ENCODE results near the gene PRPF31. TPM values are rescaled to one million over a fixed set of nuclear protein-coding genes. Genes with fewer than 3 reads are reported as not detected.

Gene PRPF31
- total RNA-seq, 4 donors from 2014 or later, result 24.7 to 50.5 (median 34.9) TPM

GRCh38 chr19:54125713-54126112, 10.2 kb downstream of the PRPF31 start:
- H3K9me3 ChIP-seq, result no peaks in the 10 kb centered on the region
- 87% methylated on average over 9 of the region's 9 CpGs; no CpG with 5 or more reads in 1 of the 2 donors for WGBS, 2 donors (ENCODE audit: low coverage in 1 of 2)
- no peak for DNase-seq
- no peaks in the 10 kb centered on the region for H3K4me1 ChIP-seq
- H3K27ac ChIP-seq, result no peak overlapping the region
- peaks cover 0 to 75% (median 16%) of the 10 kb centered on the region in 4 donors for H3K36me3 ChIP-seq
- H3K27me3 ChIP-seq, result no peaks in the 10 kb centered on the region
- intact Hi-C loops (cut with DNase I; ENCODE audit: low total_unique reads) (no loop called here), in situ Hi-C loops (cut with MboI; ENCODE audit: low pct_ligation_motif_present in 1 of 4, low pct_unique_long_range_greater_than_20kb in 1 of 4, low sequenced_read_pairs in 3 of 4) (no loop called here)
- H3K4me3 ChIP-seq, result no peak overlapping the region
- TF ChIP-seq POLR2AphosphoS5 (IDR thresholded peaks at IDR 0.05), result no peak
- no peak for TF ChIP-seq POLR2A (IDR thresholded peaks at IDR 0.05)
- no peak for TF ChIP-seq CTCF (IDR thresholded peaks at IDR 0.05)
- TF ChIP-seq EP300 (IDR thresholded peaks at IDR 0.05; ENCODE audit: low read depth), result no peak

DNA sequence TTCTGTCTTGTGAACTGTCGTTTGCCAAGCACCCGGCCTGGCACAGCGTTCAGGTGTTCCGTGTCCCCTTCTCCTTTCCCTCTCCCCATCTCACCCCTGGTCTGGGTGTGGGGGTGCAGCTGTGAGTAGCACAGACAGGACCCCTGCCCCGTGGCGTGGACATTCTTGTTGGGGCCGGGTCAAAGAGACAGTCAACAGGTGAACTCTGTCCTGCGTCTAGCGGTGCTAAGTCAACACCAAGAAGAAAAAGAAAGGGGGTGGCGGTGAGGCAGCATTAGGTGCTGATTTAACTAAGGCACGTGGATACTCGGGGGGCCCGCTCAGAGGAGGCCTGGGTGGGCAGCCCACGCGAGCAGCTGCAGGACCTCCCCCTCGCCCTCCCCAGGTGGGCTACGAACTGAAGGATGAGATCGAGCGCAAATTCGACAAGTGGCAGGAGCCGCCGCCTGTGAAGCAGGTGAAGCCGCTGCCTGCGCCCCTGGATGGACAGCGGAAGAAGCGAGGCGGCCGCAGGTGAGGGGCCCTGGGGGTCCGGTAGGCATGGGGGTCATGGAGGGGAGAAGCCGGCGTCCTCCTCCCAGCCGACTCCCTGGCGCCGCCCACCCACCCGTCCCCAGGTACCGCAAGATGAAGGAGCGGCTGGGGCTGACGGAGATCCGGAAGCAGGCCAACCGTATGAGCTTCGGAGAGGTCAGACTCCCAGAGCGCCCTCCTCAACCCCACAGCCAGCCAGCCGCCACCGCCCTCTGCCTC, 12.3 kb downstream of the PRPF31 start:
- TF ChIP-seq POLR2AphosphoS5 (IDR thresholded peaks at IDR 0.05), result no peak
- TF ChIP-seq POLR2A (IDR thresholded peaks at IDR 0.05), result no peak
- H3K9me3 ChIP-seq, result no peaks in the 10 kb centered on the region
- H3K27me3 ChIP-seq, result no peaks in the 10 kb centered on the region
- WGBS, 2 donors (ENCODE audit: low coverage in 1 of 2), result 91 to 96% methylated on average over 18 to 41 of the region's 44 CpGs
- in situ Hi-C loops (cut with MboI; ENCODE audit: low pct_ligation_motif_present in 1 of 4, low pct_unique_long_range_greater_than_20kb in 1 of 4, low sequenced_read_pairs in 3 of 4), result no loop called here
- H3K4me1 ChIP-seq, result no peaks in the 10 kb centered on the region
- no peak overlapping the region for H3K4me3 ChIP-seq
- intact Hi-C loops (cut with DNase I; ENCODE audit: low total_unique reads), result no loop called here
- peaks cover 0 to 64% (median 13%) of the 10 kb centered on the region in 4 donors for H3K36me3 ChIP-seq
- no peak overlapping the region for H3K27ac ChIP-seq
- no peak for DNase-seq

- DNase-seq, result no peak
- in situ Hi-C loops (cut with MboI; ENCODE audit: low pct_ligation_motif_present in 1 of 4, low pct_unique_long_range_greater_than_20kb in 1 of 4, low sequenced_read_pairs in 3 of 4) (no loop called here), intact Hi-C loops (cut with DNase I; ENCODE audit: low total_unique reads) (no loop called here)
- TF ChIP-seq POLR2A (IDR thresholded peaks at IDR 0.05), result no peak
- TF ChIP-seq POLR2AphosphoS5 (IDR thresholded peaks at IDR 0.05), result no peak
- TF ChIP-seq EP300 (IDR thresholded peaks at IDR 0.05; ENCODE audit: low read depth), result no peak
- no peak for TF ChIP-seq CTCF (IDR thresholded peaks at IDR 0.05)
- Histone ChIP-seq H3K27me3 (no peaks in the 10 kb centered on the region), H3K27ac (no peak overlapping the region), H3K4me3 (no peak overlapping the region), H3K36me3 (peaks cover 0 to 59% (median 13%) of the 10 kb centered on the region in 4 donors), H3K9me3 (no peaks in the 10 kb centered on the region), H3K4me1 (no peaks in the 10 kb centered on the region)
- 88% methylated on average over 20 of the region's 20 CpGs; no CpG with 5 or more reads in 1 of the 2 donors for WGBS, 2 donors (ENCODE audit: low coverage in 1 of 2)
Measured at GRCh38 chr19:54128441-54128725, 12.8 kb downstream of the PRPF31 start.

DNA sequence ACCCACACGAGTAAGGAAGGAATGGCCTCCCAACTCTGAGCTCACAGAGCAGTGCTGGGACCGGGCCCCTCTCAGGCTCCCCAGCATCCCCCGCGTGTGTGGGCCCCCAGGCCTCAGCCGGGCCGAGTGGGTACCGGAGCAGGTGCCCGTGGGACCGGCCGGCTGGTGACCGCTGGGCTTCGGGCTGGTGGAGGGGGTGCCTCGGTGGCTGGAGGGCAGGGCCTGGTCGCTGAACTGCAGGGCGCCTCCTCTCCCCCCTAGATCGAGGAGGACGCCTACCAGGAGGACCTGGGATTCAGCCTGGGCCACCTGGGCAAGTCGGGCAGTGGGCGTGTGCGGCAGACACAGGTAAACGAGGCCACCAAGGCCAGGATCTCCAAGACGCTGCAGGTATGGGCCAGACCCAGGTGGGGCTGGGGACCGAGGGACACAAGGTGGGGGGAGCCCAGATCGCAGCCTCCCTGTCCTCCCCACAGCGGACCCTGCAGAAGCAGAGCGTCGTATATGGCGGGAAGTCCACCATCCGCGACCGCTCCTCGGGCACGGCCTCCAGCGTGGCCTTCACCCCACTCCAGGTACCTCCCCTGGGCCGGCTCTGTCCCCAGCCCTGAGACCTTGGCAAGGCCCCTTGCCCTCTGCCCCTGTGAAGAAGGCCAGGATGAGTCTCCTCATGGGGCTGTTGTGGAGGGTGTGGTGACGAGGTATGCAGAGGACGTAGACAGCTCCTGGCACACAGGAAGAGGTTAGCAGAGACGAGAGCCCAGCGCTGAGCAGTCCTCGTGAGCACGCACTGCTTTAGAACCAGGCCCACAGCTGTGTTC, 13.5 kb downstream of the PRPF31 start:
- no peak for TF ChIP-seq CTCF (IDR thresholded peaks at IDR 0.05)
- no peak for TF ChIP-seq POLR2A (IDR thresholded peaks at IDR 0.05)
- TF ChIP-seq POLR2AphosphoS5 (IDR thresholded peaks at IDR 0.05), result no peak
- TF ChIP-seq EP300 (IDR thresholded peaks at IDR 0.05; ENCODE audit: low read depth), result no peak
- intact Hi-C loops (cut with DNase I; ENCODE audit: low total_unique reads), result no loop called here
- WGBS, 2 donors (ENCODE audit: low coverage in 1 of 2), result 96% methylated on average over 41 of the region's 41 CpGs; no CpG with 5 or more reads in 1 of the 2 donors
- Histone ChIP-seq H3K4me1 (no peaks in the 10 kb centered on the region), H3K36me3 (peaks cover 0 to 53% (median 11%) of the 10 kb centered on the region in 4 donors), H3K9me3 (no peaks in the 10 kb centered on the region), H3K27ac (no peak overlapping the region), H3K27me3 (no peaks in the 10 kb centered on the region), H3K4me3 (no peak overlapping the region)
- in situ Hi-C loops (cut with MboI; ENCODE audit: low pct_ligation_motif_present in 1 of 4, low pct_unique_long_range_greater_than_20kb in 1 of 4, low sequenced_read_pairs in 3 of 4), result no loop called here
- DNase-seq, result no peak
